H54 (cell line): ENCODE measurements around the gene PLEKHA1.

ENCODE experiments used
- DNase-seq: peaks from one replicate; pipeline ENCODE4 v3.0.0; 2011; ENCODE audit warnings: low spot score, mixed read lengths; ENCODE audit not compliant: insufficient read length
- FAIRE-seq: peaks from 3 replicates; lab custom pipeline; 2011; peaks lifted over from hg19 to GRCh38; lab: Jason Lieb, UNC
- POLR2A ChIP-seq: IDR thresholded peaks from 2 replicates; pipeline ENCODE4 v1.6.1; 2011; ENCODE audit warnings: low read depth, mild to moderate bottlenecking, low read length

Gene PLEKHA1

GRCh38 chr10:122441961-122442360 is 67.5 kb downstream of the PLEKHA1 start:
- FAIRE-seq (peak; percentile 84), DNase-seq (no peak)
- TF ChIP-seq POLR2A = no peak

- no peak for TF ChIP-seq POLR2A
- DNase-seq (no peak), FAIRE-seq (no peak)
These were observed 71.0 kb downstream of the PLEKHA1 start for GRCh38 chr10:122445469-122445868.

DNA sequence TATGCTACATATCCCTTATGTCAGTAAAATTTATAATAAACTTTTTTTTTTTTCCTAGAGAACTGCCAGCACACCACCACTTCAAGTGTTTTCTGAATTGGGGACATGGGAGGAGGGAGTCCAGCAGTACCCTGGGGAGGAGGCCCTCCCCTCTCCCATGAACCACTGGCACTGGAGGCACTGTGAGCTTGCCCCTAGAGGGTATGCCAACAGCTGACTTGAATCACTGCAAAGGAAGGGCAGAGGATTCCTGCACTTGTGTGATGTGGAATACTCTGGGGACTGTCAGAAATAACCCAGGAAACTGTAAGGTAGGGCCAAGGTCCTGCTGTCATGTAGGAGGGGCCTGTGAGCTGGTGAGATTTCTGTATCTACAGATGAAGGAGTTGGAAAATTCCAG is 71.4 kb downstream of the PLEKHA1 start:
- FAIRE-seq (no peak), DNase-seq (no peak)
- TF ChIP-seq POLR2A = no peak

- DNase-seq = no peak
- no peak for FAIRE-seq
- no peak for TF ChIP-seq POLR2A
These were observed 72.3 kb downstream of the PLEKHA1 start for GRCh38 chr10:122446668-122447423.

GRCh38 chr10:122448600-122448999 is 74.1 kb downstream of the PLEKHA1 start:
- no peak for FAIRE-seq
- DNase-seq = no peak
- no peak for TF ChIP-seq POLR2A

DNA sequence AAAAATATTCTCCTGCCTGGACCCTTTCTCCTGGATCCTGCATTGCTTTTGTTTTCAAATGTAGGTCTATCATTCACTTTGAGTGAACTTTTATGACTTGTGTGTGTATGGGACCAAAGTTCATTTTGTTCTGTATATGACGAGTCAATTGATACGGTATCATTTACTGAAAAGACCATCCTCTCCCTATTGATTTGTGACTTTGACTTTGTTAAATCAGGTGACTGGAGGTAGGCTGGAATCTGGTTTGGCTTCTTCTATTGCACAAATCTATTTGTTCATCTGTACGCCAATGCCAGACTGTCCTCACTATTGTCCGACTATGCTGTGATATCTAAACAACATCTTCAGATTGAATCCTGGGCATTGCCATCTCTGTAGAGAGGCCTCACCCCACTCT is 74.6 kb downstream of the PLEKHA1 start:
- FAIRE-seq = no peak
- DNase-seq = no peak
- TF ChIP-seq POLR2A = no peak

DNA sequence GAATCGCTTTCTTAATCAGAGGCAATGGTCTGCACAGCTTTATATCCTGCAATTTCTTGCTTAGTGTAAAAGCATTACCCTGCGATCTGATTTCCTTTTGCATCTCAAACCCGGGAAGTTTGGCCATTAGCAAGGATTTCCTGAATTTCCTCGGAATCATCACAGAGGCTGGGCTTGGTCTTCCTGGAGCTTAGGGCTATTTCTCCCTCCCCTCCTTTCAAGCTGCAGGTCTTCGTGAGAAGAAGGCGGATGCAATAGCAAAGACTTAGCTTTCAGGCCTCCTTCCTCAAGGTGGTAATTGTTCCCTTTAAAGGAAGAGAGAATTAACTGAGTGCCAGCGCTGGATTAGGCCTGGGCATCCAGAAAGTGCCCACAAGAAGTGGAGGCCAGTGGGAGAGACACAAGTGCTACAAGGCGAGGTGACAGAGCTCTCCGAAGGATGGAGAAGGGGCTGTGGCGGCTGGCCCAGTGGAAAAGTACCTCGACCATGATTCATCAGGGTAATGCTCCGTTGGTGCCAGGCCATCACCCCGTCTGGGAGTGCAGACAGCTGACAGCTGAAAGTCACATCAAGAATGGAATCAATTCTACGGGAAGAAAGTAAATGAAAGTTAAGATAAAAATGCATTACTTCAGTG is 76.0 kb downstream of the PLEKHA1 start:
- TF ChIP-seq POLR2A = no peak
- no peak for FAIRE-seq
- no peak for DNase-seq

DNA sequence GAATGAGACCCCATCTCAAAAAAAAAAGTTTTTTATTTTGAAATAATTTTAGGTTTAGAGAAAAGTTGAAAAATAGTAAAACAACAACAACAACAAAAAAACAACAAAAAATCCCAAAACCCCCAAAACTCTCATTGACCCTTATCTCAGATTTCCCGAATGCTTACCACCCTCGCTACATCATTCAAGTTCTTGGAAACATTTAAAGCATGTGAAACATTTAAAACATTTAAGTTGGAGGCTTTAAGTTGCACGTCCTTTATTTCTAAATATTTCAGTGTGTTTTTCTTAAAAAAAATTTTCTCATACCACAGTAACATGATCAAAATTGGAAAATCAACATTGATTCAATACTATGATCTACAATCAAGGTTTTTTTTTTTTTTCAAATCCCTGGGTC is 79.6 kb downstream of the PLEKHA1 start:
- FAIRE-seq (no peak), DNase-seq (no peak)
- no peak for TF ChIP-seq POLR2A

DNA sequence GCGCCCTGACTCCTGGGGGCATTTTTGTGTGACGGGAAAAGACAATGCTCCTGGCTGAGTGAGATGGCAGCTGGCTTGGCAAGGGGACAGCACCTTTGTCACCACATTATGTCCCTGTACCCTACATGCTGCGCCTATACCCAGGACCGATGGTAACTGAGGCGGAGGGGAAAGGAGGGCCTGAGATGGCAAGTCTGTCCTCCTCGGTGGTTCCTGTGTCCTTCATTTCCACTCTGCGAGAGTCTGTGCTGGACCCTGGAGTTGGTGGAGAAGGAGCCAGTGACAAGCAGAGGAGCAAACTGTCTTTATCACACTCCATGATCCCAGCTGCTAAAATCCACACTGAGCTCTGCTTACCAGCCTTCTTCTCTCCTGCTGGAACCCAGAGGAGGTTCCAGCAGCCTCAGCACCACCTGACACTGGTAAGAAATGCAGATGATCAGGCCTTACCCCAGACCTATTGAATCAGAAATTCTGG is 80.1 kb downstream of the PLEKHA1 start, which contains the start of gene ARMS2:
TSS of gene ARMS2 (plus strand) at position 51 of the 478 bp plus-strand sequence. CDS start at position 126, 75 bp downstream.
- FAIRE-seq = no peak
- DNase-seq = no peak
- TF ChIP-seq POLR2A = no peak

GRCh38 chr10:122455376-122456079 is 81.0 kb downstream of the PLEKHA1 start:
- TF ChIP-seq POLR2A = no peak
- FAIRE-seq = no peak

GRCh38 chr10:122457934-122458333 is 83.4 kb downstream of the PLEKHA1 start:
- DNase-seq = no peak
- FAIRE-seq = no peak
- no peak for TF ChIP-seq POLR2A

More at GRCh38 chr10:122455376-122456079, 81.0 kb downstream of the PLEKHA1 start:
- no peak for DNase-seq

GRCh38 chr10:122458693-122459092 is 84.2 kb downstream of the PLEKHA1 start:
- FAIRE-seq (no peak), DNase-seq (no peak)
- TF ChIP-seq POLR2A = no peak

- TF ChIP-seq POLR2A = no peak
- FAIRE-seq (no peak), DNase-seq (peak; percentile 55)
These were observed 85.2 kb downstream of the PLEKHA1 start for GRCh38 chr10:122459561-122460273.
